A549 (cell line): ENCODE measurements around the gene VPS51. TPM values are rescaled to one million over a fixed set of nuclear protein-coding genes. Genes with fewer than 3 reads are reported as not detected.

Source experiments
- ATAC-seq, 2 experiments: fragments of 200-7000 bp in 1 of 2; fragments of >200 bp in 1 of 2; cut with Nextera tagmentation in 1 of 2; cut with Tn5 transposase in 1 of 2; 3 replicates each; pipeline versions ENCODE4 v1.8.0 to v1.9.1; 2018 to 2020; ENCODE audit warnings: mild to moderate bottlenecking in 1 of 2, moderate library complexity in 1 of 2
- CTCF ChIA-PET: fragments of 300-600 bp; sonication (Branson Sonifier 250); formaldehyde crosslinking; extraction: SDS; loops from one replicate; lab custom pipeline; 2021; ENCODE audit warnings: antibody characterized with exemption, inconsistent platforms; lab: Yijun Ruan, JAX
- POLR2A ChIA-PET: fragments of 350-600 bp; formaldehyde crosslinking; extraction: SDS; loops from one replicate; lab custom pipeline; 2021; ENCODE audit warnings: antibody characterized with exemption, inconsistent platforms; lab: Yijun Ruan, JAX
- DNase-seq, 2 experiments: peaks; one replicate each; pipeline versions ENCODE4 v3.0.0 to v3.0.0-alpha.2; 2011 to 2016; ENCODE audit warnings: low read depth in 1 of 2, low spot score in 1 of 2
- FAIRE-seq: peaks from 2 replicates; lab custom pipeline; 2011; peaks lifted over from hg19 to GRCh38; lab: Jason Lieb, UNC
- H3K27ac ChIP-seq, 2 experiments: fragments of >200 bp; sonication (Bioruptor Twin); formaldehyde crosslinking; 3 replicates each; pipeline ENCODE4 v1.5.1; 2016 to 2017
- H3K4me1 ChIP-seq: fragments of >200 bp; sonication (Bioruptor Twin); formaldehyde crosslinking; 3 replicates; pipeline ENCODE4 v1.6.1; 2016
- H3K4me2 ChIP-seq: fragments of >200 bp; sonication (Bioruptor Twin); formaldehyde crosslinking; 3 replicates; pipeline ENCODE4 v1.6.1; 2016
- H3K4me3 ChIP-seq: fragments of >200 bp; sonication (Bioruptor Twin); formaldehyde crosslinking; 3 replicates; pipeline ENCODE4 v1.5.1; 2016
- H3K9me3 ChIP-seq: fragments of >200 bp; sonication (Bioruptor Twin); formaldehyde crosslinking; 3 replicates; pipeline ENCODE4 v1.6.1; 2016
- ATOH8 ChIP-seq: fragments of 250-450 bp; sonication (Bioruptor Pico); IDR thresholded peaks from 2 replicates; pipeline ENCODE4 v1.5.0; 2020; ENCODE audit warnings: low read depth, mild to moderate bottlenecking, moderate library complexity
- BCL3 ChIP-seq: fragments of >200 bp; sonication (Bioruptor Twin); formaldehyde crosslinking; IDR thresholded peaks from 3 replicates; pipeline ENCODE4 v1.6.1; 2016
- CEBPB ChIP-seq, 2 experiments: fragments of >200 bp in 1 of 2; sonication (Bioruptor Twin) in 1 of 2; formaldehyde crosslinking in 1 of 2; IDR thresholded peaks; 2 replicates each; pipeline ENCODE4 v1.6.1; 2012 to 2016
- CHD2 ChIP-seq: fragments of 150-350 bp; IDR thresholded peaks from 2 replicates; pipeline ENCODE4 v1.6.1; 2014; ENCODE audit warnings: low read length; ENCODE audit not compliant: partially characterized antibody
- CTCF ChIP-seq: fragments of >200 bp; sonication (Bioruptor Twin); formaldehyde crosslinking; IDR thresholded peaks from 3 replicates; pipeline ENCODE4 v1.5.1; 2016
- FOSL2 ChIP-seq, 2 experiments: fragments of 450-650 bp in 1 of 2; fragments of >200 bp in 1 of 2; sonication (Bioruptor Twin) in 1 of 2; formaldehyde crosslinking; IDR thresholded peaks; 2 replicates each; pipeline versions ENCODE4 v1.5.0 to v1.6.1; 2016 to 2020; ENCODE audit warnings: mild to moderate bottlenecking in 1 of 2, moderate library complexity in 1 of 2
- FOXS1 ChIP-seq: fragments of 250-450 bp; sonication (Bioruptor Pico); IDR thresholded peaks from 2 replicates; pipeline ENCODE4 v1.5.0; 2020; ENCODE audit warnings: mild to moderate bottlenecking, moderate library complexity
- HDAC2 ChIP-seq: fragments of 200-600 bp; sonication (generic); IDR thresholded peaks from 2 replicates; pipeline ENCODE4 v1.6.1; 2016
- HES2 ChIP-seq: fragments of >200 bp; sonication (Bioruptor Twin); formaldehyde crosslinking; IDR thresholded peaks from 2 replicates; pipeline ENCODE4 v1.6.1; 2016
- HMGXB4 ChIP-seq: fragments of 250-450 bp; sonication (Bioruptor Pico); IDR thresholded peaks from 2 replicates; pipeline ENCODE4 v1.5.0; 2021; ENCODE audit warnings: mild to moderate bottlenecking, moderate library complexity, borderline replicate concordance
- HOXA7 ChIP-seq: fragments of 250-450 bp; sonication (Bioruptor Pico); IDR thresholded peaks from 2 replicates; pipeline ENCODE4 v1.5.0; 2020; ENCODE audit warnings: mild to moderate bottlenecking, moderate library complexity
- MAZ ChIP-seq: fragments of 150-350 bp; IDR thresholded peaks from 2 replicates; pipeline ENCODE4 v1.6.1; 2014; ENCODE audit warnings: antibody characterized with exemption, low read depth, low read length, borderline replicate concordance
- MYC ChIP-seq: IDR thresholded peaks from 2 replicates; pipeline ENCODE4 v1.6.1; 2012; ENCODE audit warnings: mild to moderate bottlenecking, inconsistent platforms, low read length, improper control_type of control experiment, borderline replicate concordance
- NFE2L2 ChIP-seq: fragments of 150-350 bp; conservative IDR thresholded peaks from 2 replicates; pipeline ENCODE4 v1.6.1; 2014; ENCODE audit warnings: low read length
- NR3C1 ChIP-seq: fragments of >200 bp; sonication (Bioruptor Twin); formaldehyde crosslinking; IDR thresholded peaks from 3 replicates; pipeline ENCODE4 v1.6.1; 2017
- PHF8 ChIP-seq: fragments of 200-600 bp; sonication (generic); IDR thresholded peaks from 2 replicates; pipeline ENCODE4 v1.6.1; 2016; ENCODE audit warnings: low read depth, mild to moderate bottlenecking, antibody characterized with exemption, moderate library complexity, borderline replicate concordance
- POLR2A ChIP-seq: IDR thresholded peaks from 2 replicates; pipeline ENCODE4 v1.6.1; 2012; ENCODE audit warnings: mild to moderate bottlenecking, low read length
- RARB ChIP-seq: fragments of 250-450 bp; sonication (Bioruptor Pico); IDR thresholded peaks from 2 replicates; pipeline ENCODE4 v1.8.0; 2021; ENCODE audit warnings: mild to moderate bottlenecking, moderate library complexity
- RCOR1 ChIP-seq: fragments of 150-350 bp; IDR thresholded peaks from 2 replicates; pipeline ENCODE4 v1.6.1; 2014; ENCODE audit warnings: antibody characterized with exemption, low read length, low read depth
- REST ChIP-seq: fragments of 200-600 bp; sonication (generic); IDR thresholded peaks from 2 replicates; pipeline ENCODE4 v1.6.1; 2016; ENCODE audit warnings: antibody characterized with exemption, mild to moderate bottlenecking, moderate library complexity
- RFX5 ChIP-seq: fragments of 450-650 bp; IDR thresholded peaks from 2 replicates; pipeline ENCODE4 v1.7.1; 2014; ENCODE audit warnings: antibody characterized with exemption, mild to moderate bottlenecking, moderate library complexity
- RNF2 ChIP-seq: fragments of 200-600 bp; sonication (generic); IDR thresholded peaks from 2 replicates; pipeline ENCODE4 v1.6.1; 2016; ENCODE audit warnings: low read depth, mild to moderate bottlenecking, antibody characterized with exemption, moderate library complexity, borderline replicate concordance
- SREBF2 ChIP-seq: fragments of 450-650 bp; IDR thresholded peaks from 2 replicates; pipeline ENCODE4 v1.6.1; 2014; ENCODE audit warnings: mild to moderate bottlenecking, moderate library complexity
- TFCP2L1 ChIP-seq: fragments of 250-450 bp; sonication (Bioruptor Pico); IDR thresholded peaks from 2 replicates; pipeline ENCODE4 v1.5.0; 2021; ENCODE audit warnings: mild to moderate bottlenecking
- USF2 ChIP-seq: fragments of 450-650 bp; IDR thresholded peaks from 2 replicates; pipeline ENCODE4 v1.6.1; 2014; ENCODE audit warnings: antibody characterized with exemption
- ZSCAN20 ChIP-seq: fragments of 250-450 bp; sonication (Bioruptor Pico); IDR thresholded peaks from 2 replicates; pipeline ENCODE4 v1.8.0; 2022; ENCODE audit warnings: mild to moderate bottlenecking, moderate library complexity
- WGBS: methylation state at CpG from one replicate; pipeline ENCODE4 v1.1.6; 2017; ENCODE audit errors: missing lambda C conversion rate; 5-methylcytosine and 5-hydroxymethylcytosine counted together
- polyA plus RNA-seq, 4 experiments: library from polyadenylated mRNA; depleted of rRNA in 3 of 4; stranded (reverse); fragments of >200 nt; fragmentation: RNase III in 1 of 4; extraction: RNeasy Plus Mini Kit Qiagen cat#74134 plus additional on column Dnase treatment in 1 of 4; gene quantifications; 2 replicates in 3 of 4; 3 replicates in 1 of 4; pipeline ENCODE4 v1.2.3, GENCODE V29; 2011 to 2017

The VPS51 gene
- polyA plus RNA-seq, 2 of the 4 experiments (the other 2 are of a cell fraction) = 37.2 to 51.0 TPM

GRCh38 chr11:65053827-65054508 is 42.0 kb upstream of the VPS51 start:
- no peaks in the 10 kb centered on the region for H3K4me1 ChIP-seq
- TF ChIP-seq NR3C1 (no peak), HES2 (no peak), MAZ (no peak), PHF8 (no peak), POLR2A (no peak), HOXA7 (CRISPR knock-in tag) (no peak), NFE2L2 (no peak), CEBPB (IDR thresholded peaks at IDR 0.05) (no peak), RNF2 (no peak), FOSL2 (IDR thresholded peaks at IDR 0.05) (no peak), FOSL2 (CRISPR knock-in tag; IDR thresholded peaks at IDR 0.05) (no peak), REST (no peak), RFX5 (no peak), ATOH8 (no peak), RCOR1 (no peak)
- POLR2A ChIA-PET = no interaction called here
- 0 out of 6 replicates have a peak, but pooled peaks of 1 of the 2 experiments have one; percentile 27 for ATAC-seq
- WGBS = 54% methylated on average over 8 of the region's 8 CpGs
- no peak overlapping the region for H3K27ac ChIP-seq
- FAIRE-seq = no peak
- no peak for DNase-seq
- no peak overlapping the region for H3K4me2 ChIP-seq
- no peak overlapping the region for H3K4me3 ChIP-seq
- CTCF ChIA-PET = interaction anchor here (1.0 to 1.3 kb wide), 3 partner anchors 13 to 57 kb away, joined by 3 to 5 read pairs (median 3); partner anchors contain the start of genes BATF2 and SAC3D1
- no peaks in the 10 kb centered on the region for H3K9me3 ChIP-seq

GRCh38 chr11:65055538-65055937 is 40.5 kb upstream of the VPS51 start:
- Histone ChIP-seq H3K27ac (no peak overlapping the region), H3K4me3 (no peak overlapping the region), H3K4me1 (no peaks in the 10 kb centered on the region), H3K4me2 (no peak overlapping the region), H3K9me3 (no peaks in the 10 kb centered on the region)
- FAIRE-seq (no peak), DNase-seq (no peak), ATAC-seq (no peak)
- WGBS = 91% methylated on average over 1 of the region's 1 CpG
- CTCF ChIA-PET = interaction anchor here (1.5 kb wide), 1 partner anchor 23 kb away, joined by 4 read pairs; no protein-coding TSS in a partner anchor
- POLR2A ChIA-PET = no interaction called here
- no peak for TF ChIP-seq RFX5
- no peak for TF ChIP-seq HMGXB4
- TF ChIP-seq NFE2L2 = no peak
- TF ChIP-seq MYC = no peak
- no peak for TF ChIP-seq CHD2
- TF ChIP-seq FOSL2 (IDR thresholded peaks at IDR 0.05) = no peak
- no peak for TF ChIP-seq FOSL2 (CRISPR knock-in tag; IDR thresholded peaks at IDR 0.05)
- no peak for TF ChIP-seq BCL3
- TF ChIP-seq USF2 = no peak
- TF ChIP-seq RCOR1 = no peak
- TF ChIP-seq SREBF2 = no peak
- no peak for TF ChIP-seq FOXS1 (CRISPR knock-in tag)
- TF ChIP-seq CTCF = no peak
- no peak for TF ChIP-seq TFCP2L1 (CRISPR knock-in tag)
- no peak for TF ChIP-seq HDAC2
- no peak for TF ChIP-seq ZSCAN20
- TF ChIP-seq RARB (CRISPR knock-in tag) = no peak
